GM18858 (cell line): ENCODE results near the gene KRTAP4-7.
"Not testable (repeated sequence)": the region's sequence is repeated elsewhere in the genome, so short reads cannot be mapped to it uniquely, and the experiment has no call there.

Experiments
- ATAC-seq: cut with Tn5 transposase; IDR thresholded peaks from one replicate; pipeline ENCODE4 v1.9.1; 2021; ENCODE audit not compliant: unreplicated experiment

The KRTAP4-7 gene

GRCh38 chr17:41107941-41108450 is 24.0 kb downstream of the KRTAP4-7 start:
- no peak for ATAC-seq

GRCh38 chr17:41108728-41109386 is 24.9 kb downstream of the KRTAP4-7 start:
- not testable (repeated sequence) for ATAC-seq

GRCh38 chr17:41111151-41111885 is 27.4 kb downstream of the KRTAP4-7 start:
- ATAC-seq: no peak

GRCh38 chr17:41116297-41116696 is 32.3 kb downstream of the KRTAP4-7 start:
- ATAC-seq: no peak

- not testable (repeated sequence) for ATAC-seq
These were observed 34.0 kb downstream of the KRTAP4-7 start, which contains the start of gene KRTAP4-11 for GRCh38 chr17:41117846-41118386. Gene KRTAP4-11 (minus strand): TSS chr17:41118373. CDS start chr17:41118315, 58 bp downstream.

- no peak for ATAC-seq
These were observed 34.8 kb downstream of the KRTAP4-7 start for GRCh38 chr17:41118721-41119120.

- ATAC-seq: not testable (repeated sequence)
These were observed 36.0 kb downstream of the KRTAP4-7 start for GRCh38 chr17:41119696-41120690.

GRCh38 chr17:41121742-41122141 is 37.8 kb downstream of the KRTAP4-7 start:
- ATAC-seq: no peak

GRCh38 chr17:41123292-41123990 is 39.5 kb downstream of the KRTAP4-7 start:
- ATAC-seq: not testable (repeated sequence)

- not testable (repeated sequence) for ATAC-seq
These were observed 40.0 kb downstream of the KRTAP4-7 start, which contains the start of gene KRTAP4-12 for GRCh38 chr17:41123991-41124371. Gene KRTAP4-12 (minus strand): TSS chr17:41124182. CDS start chr17:41124122, 60 bp downstream.

GRCh38 chr17:41125064-41125463 is 41.1 kb downstream of the KRTAP4-7 start:
- ATAC-seq: no peak

GRCh38 chr17:41126412-41126811 is 42.5 kb downstream of the KRTAP4-7 start:
- ATAC-seq: no peak

GRCh38 chr17:41127371-41127770 is 43.4 kb downstream of the KRTAP4-7 start:
- ATAC-seq: no peak

- ATAC-seq: no peak
These were observed 48.0 kb downstream of the KRTAP4-7 start for GRCh38 chr17:41131979-41132378.

GRCh38 chr17:41133880-41134735 is 50.2 kb downstream of the KRTAP4-7 start:
- ATAC-seq: no peak
